WERI-Rb-1 (cell line): Measurements from ENCODE around the gene TMEM95.
"Not testable (repeated sequence)": the region's sequence is repeated elsewhere in the genome, so short reads cannot be mapped to it uniquely, and the experiment has no call there.

Experiments used
- DNase-seq: peaks from one replicate; pipeline ENCODE4 v3.0.0-alpha.2; 2020
- H3K27ac ChIP-seq: fragments of 250-450 bp; sonication (Bioruptor Pico); 2 replicates; pipeline ENCODE4 v1.5.1; 2020; ENCODE audit warnings: mild to moderate bottlenecking, moderate library complexity
- H3K27me3 ChIP-seq: fragments of 250-450 bp; sonication (Bioruptor Pico); 2 replicates; pipeline ENCODE4 v1.5.1; 2021; ENCODE audit warnings: mild to moderate bottlenecking, low read depth, moderate library complexity; ENCODE audit not compliant: insufficient read depth, severe bottlenecking
- H3K36me3 ChIP-seq: fragments of 250-450 bp; sonication (Bioruptor Pico); 2 replicates; pipeline ENCODE4 v1.5.1; 2020; ENCODE audit warnings: mild to moderate bottlenecking, moderate library complexity
- H3K4me3 ChIP-seq: 2 replicates; pipeline ENCODE4 v1.5.1; 2011; ENCODE audit warnings: low read depth, mild to moderate bottlenecking, control low read depth, low read length
- H3K9me3 ChIP-seq: fragments of 250-450 bp; sonication (Bioruptor Pico); 2 replicates; pipeline ENCODE4 v1.5.1; 2021; ENCODE audit warnings: mild to moderate bottlenecking, moderate library complexity; ENCODE audit not compliant: severe bottlenecking
- CTCF ChIP-seq: IDR thresholded peaks from 2 replicates; pipeline ENCODE4 v1.5.1; 2011; ENCODE audit warnings: low read depth, mild to moderate bottlenecking, control low read depth, inconsistent platforms, low read length

TMEM95 gene

GRCh38 chr17:7356072-7356549, 1.2 kb downstream of the TMEM95 start:
- peak; percentile 98 for TF ChIP-seq CTCF
- Histone ChIP-seq H3K36me3 (no peaks in the 10 kb centered on the region), H3K9me3 (no peaks in the 10 kb centered on the region), H3K27me3 (no peaks in the 10 kb centered on the region), H3K4me3 (no peak overlapping the region), H3K27ac (no peak overlapping the region)
- peak; percentile 93 for DNase-seq

- Histone ChIP-seq H3K36me3 (no peaks in the 10 kb centered on the region), H3K4me3 (no peak overlapping the region), H3K27ac (no peak overlapping the region), H3K9me3 (no peaks in the 10 kb centered on the region), H3K27me3 (no peaks in the 10 kb centered on the region)
- no peak for TF ChIP-seq CTCF
- no peak for DNase-seq
Observed at GRCh38 chr17:7356756-7357155, 1.8 kb downstream of the TMEM95 start.

GRCh38 chr17:7357381-7357780, 2.4 kb downstream of the TMEM95 start:
- no peaks in the 10 kb centered on the region for H3K9me3 ChIP-seq
- H3K27ac ChIP-seq = no peak overlapping the region
- TF ChIP-seq CTCF = no peak

GRCh38 chr17:7361906-7362305, 7.0 kb downstream of the TMEM95 start:
- no peak overlapping the region for H3K27ac ChIP-seq
- no peak overlapping the region for H3K4me3 ChIP-seq
- no peaks in the 10 kb centered on the region for H3K27me3 ChIP-seq
- H3K9me3 ChIP-seq = no peaks in the 10 kb centered on the region
- no peaks in the 10 kb centered on the region for H3K36me3 ChIP-seq
- no peak for TF ChIP-seq CTCF
- DNase-seq = no peak

More at GRCh38 chr17:7357381-7357780, 2.4 kb downstream of the TMEM95 start:
- H3K4me3 ChIP-seq = no peak overlapping the region
- no peaks in the 10 kb centered on the region for H3K27me3 ChIP-seq
- DNase-seq = no peak
- H3K36me3 ChIP-seq = no peaks in the 10 kb centered on the region

GRCh38 chr17:7363311-7363710, 8.4 kb downstream of the TMEM95 start:
- no peak for DNase-seq

GRCh38 chr17:7365963-7366362, 11.0 kb downstream of the TMEM95 start:
- not testable (repeated sequence) for DNase-seq, H3K27me3 ChIP-seq, H3K4me3 ChIP-seq

More at GRCh38 chr17:7363311-7363710, 8.4 kb downstream of the TMEM95 start:
- TF ChIP-seq CTCF = no peak
- Histone ChIP-seq H3K27me3 (no peaks in the 10 kb centered on the region), H3K9me3 (no peaks in the 10 kb centered on the region), H3K36me3 (no peaks in the 10 kb centered on the region), H3K27ac (no peak overlapping the region), H3K4me3 (no peak overlapping the region)

More at GRCh38 chr17:7365963-7366362, 11.0 kb downstream of the TMEM95 start:
- not testable (repeated sequence) for H3K27ac ChIP-seq, H3K36me3 ChIP-seq, H3K9me3 ChIP-seq
